Activated CD8-positive, alpha-beta T cell treated with anti-CD3 and anti-CD28 coated beads for 36 hours (primary cell): ENCODE results near the gene CERS1. TPM values are rescaled to one million over a fixed set of nuclear protein-coding genes. Genes with fewer than 3 reads are reported as not detected.

ENCODE experiments used
- ATAC-seq: fragments of 200-7000 bp; cut with Tn5 transposase; one replicate; pipeline ENCODE4 v1.10.0; 2021; ENCODE audit warnings: mild to moderate bottlenecking, moderate library complexity
- CTCF ChIA-PET: fragments of 350-600 bp; sonication (Branson Sonifier 250); formaldehyde crosslinking; loops from one replicate; lab custom pipeline; 2021; ENCODE audit warnings: antibody characterized with exemption; lab: Charles Lee
- POLR2A ChIA-PET: fragments of 350-600 bp; sonication (Branson Sonifier 250); formaldehyde crosslinking; loops from one replicate; lab custom pipeline; 2021; ENCODE audit warnings: antibody characterized with exemption; lab: Charles Lee
- DNase-seq: peaks from one replicate; pipeline ENCODE4 v3.0.0-alpha.2; 2020
- H3K27ac Mint-ChIP-seq: one replicate; pipeline ENCODE4 v1.8.0; 2021; ENCODE audit warnings: mild to moderate bottlenecking, mixed read lengths
- H3K27me3 Mint-ChIP-seq: one replicate; pipeline ENCODE4 v1.8.0; 2021; ENCODE audit warnings: mixed read lengths
- H3K36me3 Mint-ChIP-seq: one replicate; pipeline ENCODE4 v1.8.0; 2021; ENCODE audit warnings: low read depth, mixed read lengths
- H3K4me1 Mint-ChIP-seq: one replicate; pipeline ENCODE4 v1.8.0; 2021; ENCODE audit warnings: low read depth, mixed read lengths
- H3K4me3 Mint-ChIP-seq: one replicate; pipeline ENCODE4 v1.8.0; 2021; ENCODE audit warnings: mild to moderate bottlenecking, moderate library complexity, mixed read lengths
- H3K9me3 Mint-ChIP-seq: one replicate; pipeline ENCODE4 v1.8.0; 2021; ENCODE audit warnings: mixed read lengths
- intact Hi-C: fragments of 100-400 bp; cut with micrococcal nuclease; formaldehyde crosslinking; loops from one replicate; pipeline ENCODE4 v1.10.0; 2022
- total RNA-seq, 2 experiments: library from RNA; stranded (reverse); gene quantifications; one replicate each; pipeline ENCODE4 v1.2.3, GENCODE V29; 2021
- TF ChIP-seq, protein P1 (sequence below): fragments of 200-600 bp; IDR thresholded peaks from one replicate; pipeline ENCODE4 v1.8.0; 2022; ENCODE audit warnings: antibody characterized with exemption, mild to moderate bottlenecking

The CERS1 gene
- total RNA-seq, 2 experiments from 2014 or later = 0.18 to 0.36 TPM

DNA sequence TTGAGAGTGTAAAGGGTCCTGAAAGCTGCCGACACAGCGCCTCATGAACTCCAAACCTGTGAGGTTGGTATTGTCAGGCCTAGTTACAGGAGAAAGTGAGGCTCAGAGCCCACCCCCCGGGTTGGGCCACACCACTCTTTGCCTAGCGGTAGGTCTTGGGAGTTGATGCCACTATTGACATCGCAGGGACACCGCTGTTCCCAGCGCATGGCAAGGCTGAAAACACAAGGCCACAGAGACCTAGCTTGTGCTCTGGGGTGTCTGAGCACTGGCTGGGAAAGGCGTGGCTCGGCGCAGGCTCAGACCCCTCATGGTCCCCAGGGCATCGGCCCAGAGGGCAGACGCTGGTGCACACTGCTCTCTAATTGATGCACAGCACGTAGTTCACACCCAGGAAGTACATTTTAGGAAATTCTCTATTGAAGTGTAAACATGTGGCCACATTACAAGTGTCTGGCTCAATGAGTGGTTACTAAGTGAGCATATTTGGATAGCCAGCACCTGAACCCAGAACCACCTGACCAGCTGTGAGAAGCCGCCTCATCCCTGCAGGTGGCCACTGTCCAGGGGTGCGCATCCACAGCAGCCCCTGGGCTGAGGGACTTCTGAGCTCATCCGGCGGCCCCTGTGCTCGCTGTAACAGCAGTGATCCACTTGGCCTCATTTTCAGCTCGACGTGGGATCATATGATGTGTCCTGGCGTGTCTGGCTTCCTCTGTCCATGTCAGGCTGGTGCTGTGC is 36.9 kb downstream of the CERS1 start:
- Mint-ChIP-seq H3K4me1 (no peaks in the 10 kb centered on the region), H3K27me3 (no peaks in the 10 kb centered on the region), H3K9me3 (no peaks in the 10 kb centered on the region), H3K4me3 (no peak overlapping the region), H3K36me3 (peaks cover 49% of the 10 kb centered on the region), H3K27ac (no peak overlapping the region)
- CTCF ChIA-PET = interaction anchor here (6.0 kb wide), 1 partner anchor 12 kb away, joined by 35 read pairs; no protein-coding TSS in a partner anchor
- POLR2A ChIA-PET = interaction anchor here (0.7 to 1.2 kb wide), 2 partner anchors 25 to 28 kb away, joined by 3 to 5 read pairs; no protein-coding TSS in a partner anchor
- TF ChIP-seq, protein P1, sequence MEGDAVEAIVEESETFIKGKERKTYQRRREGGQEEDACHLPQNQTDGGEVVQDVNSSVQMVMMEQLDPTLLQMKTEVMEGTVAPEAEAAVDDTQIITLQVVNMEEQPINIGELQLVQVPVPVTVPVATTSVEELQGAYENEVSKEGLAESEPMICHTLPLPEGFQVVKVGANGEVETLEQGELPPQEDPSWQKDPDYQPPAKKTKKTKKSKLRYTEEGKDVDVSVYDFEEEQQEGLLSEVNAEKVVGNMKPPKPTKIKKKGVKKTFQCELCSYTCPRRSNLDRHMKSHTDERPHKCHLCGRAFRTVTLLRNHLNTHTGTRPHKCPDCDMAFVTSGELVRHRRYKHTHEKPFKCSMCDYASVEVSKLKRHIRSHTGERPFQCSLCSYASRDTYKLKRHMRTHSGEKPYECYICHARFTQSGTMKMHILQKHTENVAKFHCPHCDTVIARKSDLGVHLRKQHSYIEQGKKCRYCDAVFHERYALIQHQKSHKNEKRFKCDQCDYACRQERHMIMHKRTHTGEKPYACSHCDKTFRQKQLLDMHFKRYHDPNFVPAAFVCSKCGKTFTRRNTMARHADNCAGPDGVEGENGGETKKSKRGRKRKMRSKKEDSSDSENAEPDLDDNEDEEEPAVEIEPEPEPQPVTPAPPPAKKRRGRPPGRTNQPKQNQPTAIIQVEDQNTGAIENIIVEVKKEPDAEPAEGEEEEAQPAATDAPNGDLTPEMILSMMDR = no peak
- no peak for ATAC-seq
- DNase-seq = no peak
- intact Hi-C loops = no loop called here

DNA sequence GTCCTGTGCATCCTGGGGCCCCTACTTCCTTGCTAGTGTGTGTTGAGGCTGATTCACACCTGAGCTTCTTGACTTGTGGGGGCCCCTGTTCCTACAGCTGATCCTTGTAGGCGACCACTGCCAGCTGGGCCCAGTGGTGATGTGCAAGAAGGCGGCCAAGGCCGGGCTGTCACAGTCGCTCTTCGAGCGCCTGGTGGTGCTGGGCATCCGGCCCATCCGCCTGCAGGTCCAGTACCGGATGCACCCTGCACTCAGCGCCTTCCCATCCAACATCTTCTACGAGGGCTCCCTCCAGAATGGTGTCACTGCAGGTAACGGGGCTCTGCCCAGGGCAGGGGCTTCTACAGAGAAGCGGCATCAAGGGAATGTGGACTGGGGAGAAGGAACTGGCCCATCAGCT is 38.7 kb downstream of the CERS1 start:
- CTCF ChIA-PET = interaction anchor here (1.2 to 6.0 kb wide), 2 partner anchors 10 to 267 kb away, joined by 3 to 35 read pairs; no protein-coding TSS in a partner anchor
- Mint-ChIP-seq H3K4me3 (no peak overlapping the region), H3K36me3 (peaks cover 49% of the 10 kb centered on the region), H3K27me3 (no peaks in the 10 kb centered on the region), H3K9me3 (no peaks in the 10 kb centered on the region), H3K27ac (no peak overlapping the region), H3K4me1 (no peaks in the 10 kb centered on the region)
- POLR2A ChIA-PET = interaction anchor here (1.5 kb wide), 1 partner anchor 16 kb away, joined by 3 read pairs; no protein-coding TSS in a partner anchor
- no peak for DNase-seq
- intact Hi-C loops = no loop called here
- TF ChIP-seq, protein P1 = no peak
- no peak for ATAC-seq

GRCh38 chr19:18856385-18857126 is 39.4 kb downstream of the CERS1 start:
- TF ChIP-seq, protein P1 = no peak
- H3K9me3 Mint-ChIP-seq = no peaks in the 10 kb centered on the region
- no peak overlapping the region for H3K4me3 Mint-ChIP-seq
- no peaks in the 10 kb centered on the region for H3K4me1 Mint-ChIP-seq
- DNase-seq (no peak), ATAC-seq (no peak)
- intact Hi-C loops = no loop called here
- ChIA-PET POLR2A (interaction anchor here (1.5 kb wide), 1 partner anchor 15 kb away, joined by 3 read pairs; no protein-coding TSS in a partner anchor), CTCF (interaction anchor here (0.8 to 6.0 kb wide), 3 partner anchors 9 to 405 kb away, joined by 3 to 35 read pairs (median 3); no protein-coding TSS in a partner anchor)
- no peak overlapping the region for H3K27ac Mint-ChIP-seq
- H3K36me3 Mint-ChIP-seq = peaks cover 44% of the 10 kb centered on the region
- no peaks in the 10 kb centered on the region for H3K27me3 Mint-ChIP-seq

- H3K27me3 Mint-ChIP-seq = no peaks in the 10 kb centered on the region
- peaks cover 40% of the 10 kb centered on the region for H3K36me3 Mint-ChIP-seq
- DNase-seq (no peak), ATAC-seq (no peak)
- CTCF ChIA-PET = interaction anchor here (0.7 to 6.0 kb wide), 3 partner anchors 9 to 405 kb away, joined by 3 to 35 read pairs (median 3); no protein-coding TSS in a partner anchor
- TF ChIP-seq, protein P1 = no peak
- H3K9me3 Mint-ChIP-seq = no peaks in the 10 kb centered on the region
- H3K4me3 Mint-ChIP-seq = no peak overlapping the region
- H3K27ac Mint-ChIP-seq = no peak overlapping the region
- no peaks in the 10 kb centered on the region for H3K4me1 Mint-ChIP-seq
- POLR2A ChIA-PET = interaction anchor here (0.9 to 1.5 kb wide), 2 partner anchors 13 to 14 kb away, joined by 3 read pairs; no protein-coding TSS in a partner anchor
- intact Hi-C loops = no loop called here
Observed at GRCh38 chr19:18855647-18856384, 40.1 kb downstream of the CERS1 start.
